Pulmonary artery endothelial cell (primary cell): Measurements from ENCODE around the gene TNFRSF14. TPM values are rescaled to one million over a fixed set of nuclear protein-coding genes. Genes with fewer than 3 reads are reported as not detected.
"Not testable (repeated sequence)": the region's sequence is repeated elsewhere in the genome, so short reads cannot be mapped to it uniquely, and the experiment has no call there.

Experiments
- DNase-seq: peaks from one replicate; pipeline ENCODE4 v3.0.0-alpha.2; 2011; ENCODE audit warnings: low read depth, low spot score
- total RNA-seq: library from RNA; depleted of rRNA; stranded (reverse); fragments of >200 nt; gene quantifications from 2 replicates; pipeline ENCODE4 v1.2.3, GENCODE V29; 2014

TNFRSF14 gene
- total RNA-seq, 1 donor from 2014 or later, result 25.5 TPM

GRCh38 chr1:2538376-2538775 lies 17.8 kb upstream of the TNFRSF14 start:
- no peak for DNase-seq

- no peak for DNase-seq
Observed at GRCh38 chr1:2538872-2539271, 17.3 kb upstream of the TNFRSF14 start.

DNA sequence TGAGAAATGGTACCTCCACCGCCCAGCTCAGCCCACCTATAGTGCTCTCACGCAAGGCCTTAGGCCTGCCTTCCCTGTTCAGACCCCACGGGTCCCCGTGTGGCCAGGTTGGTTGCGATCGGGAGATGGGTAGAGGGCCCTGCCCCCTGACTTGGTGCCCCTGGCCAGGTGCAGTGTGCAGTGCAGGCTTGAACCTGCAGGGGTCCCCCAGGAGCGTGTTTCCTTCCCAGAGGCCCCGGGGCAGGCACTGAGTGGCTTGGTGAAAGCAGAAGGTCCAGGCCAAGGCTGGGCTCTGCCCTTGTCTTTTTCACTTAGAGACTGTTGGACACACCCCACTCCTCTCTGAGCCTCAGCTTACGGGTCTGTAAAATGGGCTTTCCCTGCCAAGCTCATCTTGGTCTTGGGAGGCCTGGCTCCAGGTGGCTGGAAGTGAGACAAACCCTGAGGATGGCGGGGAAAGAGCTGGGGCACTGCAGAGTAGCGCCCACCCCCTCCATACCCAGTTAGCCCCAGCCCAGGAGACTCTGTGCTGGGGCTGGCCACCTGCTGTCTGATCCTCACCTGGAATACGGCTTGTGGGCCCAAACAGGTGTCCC lies 16.8 kb upstream of the TNFRSF14 start:
- DNase-seq, result no peak

DNA sequence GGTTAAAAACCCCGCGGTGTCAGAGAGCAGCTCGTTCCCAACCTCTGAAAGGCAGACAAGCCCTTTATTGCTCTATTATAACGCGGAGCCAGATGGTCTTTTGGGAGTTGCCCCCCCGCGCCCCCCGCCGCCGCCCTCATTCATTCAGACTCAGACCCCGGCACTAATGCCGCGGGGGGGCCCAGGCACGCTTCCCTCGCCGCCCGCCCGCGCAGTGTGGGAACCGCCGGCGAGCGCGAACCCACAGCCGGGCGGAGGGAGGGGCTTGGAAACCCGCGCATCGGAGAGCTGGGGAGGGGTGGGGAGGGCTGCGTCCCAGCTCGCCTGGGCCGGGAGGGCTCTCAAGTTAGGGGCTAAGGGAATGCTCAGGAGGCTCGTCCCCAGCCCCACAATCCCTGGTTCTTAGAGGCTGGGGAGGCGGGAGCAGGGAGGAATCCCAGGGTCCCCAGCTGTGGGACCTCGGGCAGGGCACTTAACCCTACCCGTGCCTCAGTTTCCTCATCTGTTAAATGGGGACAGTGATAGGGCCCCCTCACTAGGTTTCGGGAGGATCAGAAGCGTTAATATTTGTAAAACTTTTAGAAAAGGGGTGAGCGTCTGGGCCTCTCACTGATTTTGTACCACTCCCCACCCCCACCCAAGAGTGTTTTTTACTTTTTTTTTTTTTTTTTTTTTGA lies 15.2 kb upstream of the TNFRSF14 start:
- no peak for DNase-seq

- DNase-seq, result no peak
Observed at GRCh38 chr1:2541619-2542245, 14.4 kb upstream of the TNFRSF14 start.

GRCh38 chr1:2542246-2542915 lies 13.8 kb upstream of the TNFRSF14 start:
- DNase-seq, result no peak

- DNase-seq, result no peak
Observed at GRCh38 chr1:2543543-2544092, 12.6 kb upstream of the TNFRSF14 start.

DNA sequence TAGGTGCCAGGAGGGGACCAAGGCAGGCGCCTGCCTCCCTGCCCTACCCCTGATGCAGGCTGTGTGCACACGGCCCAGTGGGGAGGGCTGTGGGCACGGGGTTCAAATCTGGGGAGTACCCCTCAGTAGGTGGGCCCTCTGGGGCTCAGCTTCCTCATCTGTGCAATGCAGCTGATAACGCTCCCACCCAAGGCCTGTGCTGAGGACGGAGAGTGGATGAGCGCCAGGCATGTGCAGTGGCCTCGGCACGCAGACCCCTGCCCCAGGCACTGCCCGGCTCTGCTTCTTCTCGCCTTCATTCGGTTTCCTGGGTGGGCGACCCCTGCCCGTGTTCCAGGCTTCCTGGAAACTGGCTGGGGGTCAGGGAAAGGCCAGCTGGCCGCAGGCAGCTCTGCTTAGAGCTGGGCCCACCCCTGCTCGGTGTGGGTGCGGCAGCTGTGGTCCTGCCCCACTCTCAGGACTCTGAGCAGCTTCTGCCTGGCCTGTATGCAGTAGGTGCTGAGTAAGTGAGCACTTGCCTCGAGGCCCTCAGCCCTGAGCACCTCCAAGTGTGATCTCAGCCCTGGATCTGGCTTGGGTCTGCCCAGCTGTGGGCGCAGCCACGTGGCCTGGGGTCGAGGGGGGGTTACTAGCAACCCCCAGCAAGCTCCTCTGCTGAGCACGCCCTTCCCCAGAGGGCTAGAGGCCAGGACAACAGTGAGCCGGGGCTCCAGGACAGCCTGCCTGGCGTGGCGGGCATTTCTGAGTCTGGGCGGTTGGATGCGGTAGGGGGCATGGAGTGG lies 11.9 kb upstream of the TNFRSF14 start:
- DNase-seq, result no peak

GRCh38 chr1:2544875-2545640 lies 11.1 kb upstream of the TNFRSF14 start:
- DNase-seq, result no peak

DNA sequence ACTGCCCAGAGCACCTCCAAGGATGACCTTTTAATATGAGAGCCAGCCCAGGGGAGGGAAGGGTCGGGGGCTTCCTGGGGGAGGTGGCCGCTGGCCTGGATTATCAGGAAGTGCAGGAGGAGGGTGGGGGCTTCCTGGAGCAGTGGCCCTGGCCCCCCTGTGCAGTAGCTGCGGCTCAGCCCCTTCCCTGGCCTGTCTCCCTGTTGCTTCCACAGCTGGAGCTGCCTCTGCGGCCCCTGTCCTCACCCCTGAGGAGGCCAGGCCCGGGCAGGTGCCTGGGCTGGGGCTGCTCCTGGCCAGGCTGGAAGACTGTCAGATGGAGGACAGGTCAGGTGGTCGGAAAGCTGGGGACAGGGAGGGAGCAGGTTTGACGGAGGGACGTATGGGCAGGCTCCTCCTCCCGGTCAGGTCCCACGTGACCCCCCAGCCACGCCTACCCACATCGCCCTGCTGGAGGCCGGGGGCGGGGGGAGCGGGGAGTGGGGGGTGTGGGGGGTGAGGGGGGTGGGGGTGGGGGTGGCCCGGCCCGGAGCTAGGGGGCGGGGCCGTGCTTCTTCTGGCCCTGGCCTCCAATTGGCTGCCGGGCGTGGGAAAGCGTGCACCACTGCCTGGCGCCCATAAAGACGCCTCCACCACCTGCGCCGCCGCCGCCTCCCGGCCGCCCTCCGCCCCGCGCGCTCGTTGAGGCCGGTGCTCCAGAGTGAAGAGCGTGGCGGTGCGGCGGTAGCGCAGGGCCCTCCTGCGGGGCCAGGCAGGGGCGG lies 10.2 kb upstream of the TNFRSF14 start:
- peak; percentile 46 for DNase-seq

GRCh38 chr1:2546515-2547209 lies 9.5 kb upstream of the TNFRSF14 start:
- DNase-seq, result peak; percentile 29

- no peak for DNase-seq
Observed at GRCh38 chr1:2547210-2548067, 8.7 kb upstream of the TNFRSF14 start.

DNA sequence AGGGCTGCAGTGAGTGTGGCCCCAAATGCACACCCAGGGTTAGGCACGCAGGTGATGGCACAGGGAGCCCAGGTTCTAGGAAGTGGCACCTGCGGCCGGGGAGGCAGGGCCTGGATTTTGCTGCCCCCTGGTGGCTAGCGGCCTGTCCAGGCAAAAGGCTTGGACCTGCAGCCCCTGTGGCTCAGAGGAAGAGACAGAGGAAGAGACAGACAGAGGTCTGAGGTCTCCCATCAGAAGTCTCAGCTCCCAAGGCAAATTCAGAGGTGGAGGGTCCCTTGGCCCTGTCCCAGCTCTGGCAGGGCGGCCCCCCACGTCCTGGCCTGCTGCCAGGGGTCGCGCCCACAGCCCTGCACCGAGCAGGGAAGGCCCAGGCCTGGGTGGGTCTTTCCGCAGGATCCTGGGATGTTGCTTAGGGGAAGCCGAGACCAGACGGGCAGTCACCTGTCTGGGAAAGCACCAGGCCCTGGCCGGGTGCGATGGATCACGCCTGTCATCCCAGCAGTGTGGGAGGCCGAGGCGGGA lies 8.0 kb upstream of the TNFRSF14 start:
- no peak for DNase-seq

DNA sequence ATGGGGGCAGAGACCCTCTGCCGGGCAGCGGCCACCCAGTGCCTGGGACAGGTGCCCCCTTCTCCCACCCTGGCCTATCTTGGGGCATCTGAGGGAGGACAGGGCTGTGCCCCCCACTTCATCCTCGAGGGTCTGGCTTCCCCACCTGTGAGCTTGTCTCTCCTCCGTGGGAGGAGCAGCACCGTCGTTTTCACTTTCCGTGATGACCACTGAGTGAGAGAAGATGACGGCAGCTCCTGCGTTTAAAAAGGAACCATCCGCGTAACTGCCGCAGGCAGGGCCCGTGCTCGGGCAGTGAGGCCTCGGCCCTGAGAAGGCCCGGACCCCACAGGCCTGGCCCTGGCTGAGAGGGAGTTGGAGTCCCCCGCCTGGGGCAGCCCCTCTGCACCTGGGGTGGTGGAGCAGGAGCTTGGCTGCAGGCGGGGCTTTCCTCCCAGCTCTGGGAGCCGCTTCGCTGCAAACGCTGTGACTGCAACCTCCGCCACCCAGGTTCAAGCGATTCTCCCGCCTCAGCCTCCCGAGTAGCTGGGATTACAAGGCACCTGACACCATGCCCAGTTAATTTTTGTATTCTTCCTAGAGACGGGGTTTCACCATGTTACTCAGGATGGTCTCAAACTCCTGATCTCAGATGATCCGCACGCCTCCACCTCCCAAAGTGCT lies 6.7 kb upstream of the TNFRSF14 start:
- not testable (repeated sequence) for DNase-seq

- DNase-seq, result not testable (repeated sequence)
Observed at GRCh38 chr1:2550309-2550861, 5.8 kb upstream of the TNFRSF14 start.

DNA sequence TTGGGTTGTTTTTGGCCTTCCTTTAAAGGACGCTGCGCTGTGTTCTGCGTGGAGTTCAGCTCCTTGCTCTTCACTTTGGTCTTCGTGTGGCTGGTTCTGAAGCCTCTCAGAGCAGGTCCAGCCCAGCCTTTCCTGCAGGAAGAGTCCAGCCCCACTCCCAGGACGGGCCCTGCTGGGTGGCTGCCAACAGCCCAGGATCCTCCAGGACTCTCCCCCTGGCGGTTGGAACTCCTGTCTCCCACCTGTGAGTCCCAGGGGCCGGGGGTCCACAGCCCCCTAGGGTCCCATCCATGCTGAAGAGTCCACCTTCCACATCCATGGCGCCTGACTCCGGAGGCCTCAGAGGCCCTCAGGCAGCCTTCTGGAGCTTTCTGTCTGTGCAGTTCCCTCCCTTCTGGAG lies 4.6 kb upstream of the TNFRSF14 start:
- DNase-seq, result not testable (repeated sequence)

GRCh38 chr1:2552189-2552588 lies 4.0 kb upstream of the TNFRSF14 start:
- DNase-seq, result no peak
